Measurements from ENCODE around the gene BFSP1.

Gene BFSP1

DNA sequence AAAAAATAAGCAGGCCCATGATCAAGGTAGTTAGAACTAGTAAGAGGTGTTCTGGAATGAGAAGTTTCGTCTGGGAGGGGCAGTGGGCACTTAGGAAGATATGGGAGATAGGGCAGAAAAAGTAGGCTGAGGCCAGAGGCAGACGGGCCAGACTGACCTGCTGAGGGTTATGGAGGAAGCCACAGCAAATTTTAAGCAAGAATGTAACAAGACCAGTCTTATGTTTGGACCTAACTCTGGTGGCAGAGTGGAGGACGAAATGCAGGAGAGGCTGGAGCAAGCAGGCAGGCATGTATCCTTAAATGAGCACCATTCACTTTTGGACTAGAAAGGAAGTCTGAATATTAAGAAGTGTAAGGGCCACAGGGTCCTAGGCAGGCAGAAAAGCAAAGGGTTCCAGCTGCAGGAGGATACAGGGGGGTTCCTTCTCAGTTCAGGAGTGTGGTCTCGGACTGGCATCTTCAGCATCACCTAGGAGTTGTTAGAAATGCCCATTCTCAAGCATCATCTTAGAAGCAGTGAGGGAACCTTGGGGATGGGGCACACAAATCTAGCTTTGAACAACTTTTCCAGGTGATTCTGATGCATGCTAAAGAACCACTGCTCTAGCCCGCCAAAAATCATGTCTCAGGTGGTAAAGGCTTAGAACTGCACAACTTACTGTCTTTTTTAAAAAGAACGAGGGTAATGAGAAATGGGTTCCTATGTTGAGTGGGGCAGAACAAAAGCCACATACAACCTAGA is 37.0 kb upstream of the BFSP1 start:
- peak overlapping the region; percentile 93 for H3K27ac ChIP-seq (ENCODE audit: low read length)

DNA sequence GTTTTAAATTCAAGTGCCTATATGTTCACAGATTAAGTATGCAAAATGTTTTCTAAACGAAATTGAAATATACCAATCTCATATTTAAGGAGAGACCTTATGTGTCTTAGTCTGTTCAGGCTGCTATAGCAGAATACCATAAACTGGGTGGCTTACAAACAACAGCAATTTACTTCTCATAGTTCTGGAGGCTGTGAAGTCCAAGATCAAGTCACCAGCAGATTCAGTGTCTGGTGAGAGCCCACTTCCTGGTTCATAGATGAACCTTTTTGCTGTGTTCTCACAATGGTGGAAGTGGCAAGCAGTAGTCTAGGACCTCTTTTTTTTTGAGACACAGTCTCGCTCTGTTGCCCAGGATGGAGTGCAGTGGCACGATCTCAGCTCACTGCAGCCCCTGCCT is 35.2 kb upstream of the BFSP1 start:
- H3K27ac ChIP-seq (ENCODE audit: low read length), result no peak overlapping the region
- no peak overlapping the region for H3K9ac ChIP-seq (ENCODE audit: low read depth, low read length)
- H3K4me3 ChIP-seq (ENCODE audit: low read length), result no peak overlapping the region
- no peaks in the 10 kb centered on the region for H3K36me3 ChIP-seq (ENCODE audit: insufficient read depth, low read depth, low read length)
- H3K9me3 ChIP-seq (ENCODE audit: insufficient read depth, low read depth, low read length), result no peaks in the 10 kb centered on the region
- peaks cover 8% of the 10 kb centered on the region; the same call in 1 of the 2 replicates for H3K4me1 ChIP-seq (ENCODE audit: insufficient read depth, low read length)
- H3K27me3 ChIP-seq (ENCODE audit: insufficient read depth, low read length), result no peaks in the 10 kb centered on the region

More for the DNA sequence above, 37.0 kb upstream of the BFSP1 start:
- Histone ChIP-seq H3K27me3 (ENCODE audit: insufficient read depth, low read length) (no peaks in the 10 kb centered on the region), H3K4me3 (ENCODE audit: low read length) (peak overlapping the region; percentile 86), H3K4me1 (ENCODE audit: insufficient read depth, low read length) (peaks cover 25% of the 10 kb centered on the region), H3K9me3 (ENCODE audit: insufficient read depth, low read depth, low read length) (no peaks in the 10 kb centered on the region), H3K9ac (ENCODE audit: low read depth, low read length) (peak overlapping the region; percentile 91), H3K36me3 (ENCODE audit: insufficient read depth, low read depth, low read length) (no peaks in the 10 kb centered on the region)

DNA sequence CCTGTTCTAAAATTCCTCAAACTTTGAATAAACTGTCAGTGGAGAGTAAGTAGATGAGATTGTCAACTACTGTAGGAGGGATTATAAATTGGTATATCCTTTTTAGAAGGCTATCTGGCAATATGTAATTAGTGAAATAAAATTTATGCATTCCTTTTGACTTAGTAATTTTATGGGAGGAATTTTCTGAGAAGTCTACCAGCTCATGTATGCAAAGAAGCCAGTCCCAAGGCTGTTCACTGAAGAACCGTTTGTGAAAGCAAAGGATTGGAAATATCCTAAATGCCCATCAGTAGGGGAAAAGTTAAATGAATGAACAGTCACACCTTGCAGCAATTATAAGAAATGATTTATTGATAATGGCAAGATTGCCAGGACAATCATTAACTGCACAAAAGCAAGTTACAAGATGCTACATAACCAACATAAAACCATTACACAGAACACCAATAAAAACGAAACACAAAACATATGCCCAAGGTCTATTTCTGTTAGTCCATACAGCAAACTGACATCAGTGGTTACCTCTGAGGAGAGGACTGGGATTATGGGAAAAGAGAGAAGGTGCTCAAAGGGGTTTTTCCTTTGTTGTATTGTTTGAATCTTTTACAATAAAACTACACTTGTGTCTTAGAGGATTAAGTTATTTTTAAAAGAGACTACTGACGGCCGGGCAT is 34.1 kb upstream of the BFSP1 start:
- Histone ChIP-seq H3K9ac (ENCODE audit: low read depth, low read length) (no peak overlapping the region), H3K4me3 (ENCODE audit: low read length) (no peak overlapping the region), H3K4me1 (ENCODE audit: insufficient read depth, low read length) (peaks cover 5% of the 10 kb centered on the region; the same call in 1 of the 2 replicates), H3K9me3 (ENCODE audit: insufficient read depth, low read depth, low read length) (no peaks in the 10 kb centered on the region), H3K27me3 (ENCODE audit: insufficient read depth, low read length) (no peaks in the 10 kb centered on the region), H3K36me3 (ENCODE audit: insufficient read depth, low read depth, low read length) (no peaks in the 10 kb centered on the region), H3K27ac (ENCODE audit: low read length) (no peak overlapping the region)

DNA sequence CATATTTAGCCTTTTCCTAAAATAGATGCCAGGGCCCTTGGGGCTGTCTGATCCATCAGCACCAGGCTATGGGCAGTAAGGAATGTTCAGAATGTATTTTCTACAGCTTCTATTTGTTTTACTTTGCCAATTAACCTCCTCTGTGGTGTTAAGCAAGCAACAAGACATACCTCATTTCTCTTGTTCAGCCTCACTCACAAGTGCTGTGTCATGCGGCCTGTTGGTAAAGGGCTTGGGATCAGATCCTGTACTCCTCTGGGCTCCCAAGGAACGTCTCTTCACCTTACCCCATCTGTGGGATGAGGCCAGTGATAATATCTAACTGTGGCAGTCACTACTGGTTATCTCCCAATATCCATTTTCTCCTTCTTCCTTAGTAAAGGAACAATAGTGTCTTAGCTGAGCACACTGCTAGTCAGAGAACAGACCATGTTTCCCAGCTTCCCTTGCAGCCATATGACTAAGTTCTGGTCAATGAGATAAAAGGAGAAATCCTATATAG is 31.7 kb upstream of the BFSP1 start:
- Histone ChIP-seq H3K9ac (ENCODE audit: low read depth, low read length) (no peak overlapping the region), H3K9me3 (ENCODE audit: insufficient read depth, low read depth, low read length) (no peaks in the 10 kb centered on the region), H3K4me3 (ENCODE audit: low read length) (no peak overlapping the region), H3K27ac (ENCODE audit: low read length) (no peak overlapping the region), H3K27me3 (ENCODE audit: insufficient read depth, low read length) (no peaks in the 10 kb centered on the region), H3K4me1 (ENCODE audit: insufficient read depth, low read length) (peaks cover 14% of the 10 kb centered on the region; the same call in 1 of the 2 replicates), H3K36me3 (ENCODE audit: insufficient read depth, low read depth, low read length) (no peaks in the 10 kb centered on the region)

DNA sequence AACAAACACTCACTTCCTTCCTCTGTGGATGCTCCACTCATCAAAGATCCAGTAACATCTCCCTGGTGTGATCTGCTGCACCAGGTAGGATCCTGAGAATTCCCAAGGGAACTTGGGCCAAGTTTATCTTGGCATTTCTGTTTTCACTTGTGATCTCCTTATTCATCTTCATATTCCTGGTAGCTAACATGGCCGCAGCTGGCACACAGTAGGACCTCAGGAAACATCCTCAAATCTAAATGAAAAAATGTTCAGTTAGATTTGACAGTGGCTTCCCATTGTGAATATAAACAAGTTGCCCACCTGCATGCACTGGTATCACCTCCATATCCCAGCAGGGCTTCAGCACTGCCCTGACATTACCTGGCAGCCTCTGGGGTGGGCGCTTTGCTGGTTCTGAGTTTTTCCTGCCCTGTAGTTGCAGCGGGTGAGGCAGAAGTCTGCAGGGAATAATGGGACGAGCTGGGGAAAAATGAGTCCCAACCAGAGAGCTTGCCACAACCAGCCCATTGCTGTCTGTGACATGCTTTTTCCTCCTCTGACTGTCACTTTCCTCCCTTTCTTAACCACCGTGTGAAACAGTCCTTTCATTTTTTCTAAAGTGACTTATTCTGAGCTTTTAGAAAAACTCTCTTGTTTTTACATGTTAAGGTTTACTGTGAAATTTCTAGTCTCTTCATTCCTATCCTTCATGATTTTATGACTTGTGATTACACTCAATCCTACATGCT is 29.3 kb upstream of the BFSP1 start:
- Histone ChIP-seq H3K27ac (ENCODE audit: low read length) (no peak overlapping the region), H3K4me3 (ENCODE audit: low read length) (no peak overlapping the region), H3K9ac (ENCODE audit: low read depth, low read length) (no peak overlapping the region), H3K4me1 (ENCODE audit: insufficient read depth, low read length) (peaks cover 21% of the 10 kb centered on the region), H3K36me3 (ENCODE audit: insufficient read depth, low read depth, low read length) (no peaks in the 10 kb centered on the region), H3K27me3 (ENCODE audit: insufficient read depth, low read length) (no peaks in the 10 kb centered on the region), H3K9me3 (ENCODE audit: insufficient read depth, low read depth, low read length) (no peaks in the 10 kb centered on the region)

DNA sequence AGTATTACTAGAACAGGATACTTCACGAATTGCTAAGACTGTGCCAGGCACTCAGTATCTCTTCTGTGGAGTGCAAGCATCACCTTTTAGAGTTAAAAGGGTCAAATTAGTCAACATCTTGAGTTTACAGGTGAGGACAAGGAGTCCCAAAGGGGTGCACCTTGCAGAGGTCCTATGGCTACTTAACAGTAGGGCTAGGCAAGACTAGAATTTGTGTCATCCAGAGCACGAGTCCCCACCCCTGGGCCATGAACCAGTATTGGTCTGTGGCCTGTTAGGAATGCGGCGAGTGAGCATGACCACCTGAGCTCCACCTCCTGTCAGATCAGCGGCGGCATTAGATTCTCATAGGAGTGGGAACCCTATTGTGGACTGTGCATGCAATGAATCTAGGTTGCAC is 28.2 kb upstream of the BFSP1 start:
- H3K27ac ChIP-seq (ENCODE audit: low read length), result no peak overlapping the region
- H3K9me3 ChIP-seq (ENCODE audit: insufficient read depth, low read depth, low read length), result no peaks in the 10 kb centered on the region
- no peaks in the 10 kb centered on the region for H3K27me3 ChIP-seq (ENCODE audit: insufficient read depth, low read length)
- H3K4me3 ChIP-seq (ENCODE audit: low read length), result no peak overlapping the region
- H3K9ac ChIP-seq (ENCODE audit: low read depth, low read length), result no peak overlapping the region
- no peaks in the 10 kb centered on the region for H3K36me3 ChIP-seq (ENCODE audit: insufficient read depth, low read depth, low read length)
- peaks cover 21% of the 10 kb centered on the region for H3K4me1 ChIP-seq (ENCODE audit: insufficient read depth, low read length)

DNA sequence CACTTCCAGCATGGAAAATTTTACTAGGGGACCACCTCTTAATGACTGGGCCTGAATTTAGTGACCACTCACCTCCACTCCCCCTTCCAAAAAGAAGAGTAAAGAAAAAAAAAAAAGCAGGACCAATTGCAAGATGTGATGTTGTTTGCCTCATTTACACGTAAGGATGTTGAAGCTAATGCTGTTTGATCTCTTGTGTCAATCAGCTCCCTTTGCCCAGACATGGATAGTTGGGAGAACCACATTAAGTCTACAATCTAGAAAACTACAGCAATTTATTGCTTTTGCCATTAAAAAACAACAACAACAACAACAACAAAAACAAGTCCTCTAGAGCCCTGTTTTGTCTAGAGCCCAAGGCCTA is 27.7 kb upstream of the BFSP1 start:
- no peak overlapping the region for H3K9ac ChIP-seq (ENCODE audit: low read depth, low read length)

DNA sequence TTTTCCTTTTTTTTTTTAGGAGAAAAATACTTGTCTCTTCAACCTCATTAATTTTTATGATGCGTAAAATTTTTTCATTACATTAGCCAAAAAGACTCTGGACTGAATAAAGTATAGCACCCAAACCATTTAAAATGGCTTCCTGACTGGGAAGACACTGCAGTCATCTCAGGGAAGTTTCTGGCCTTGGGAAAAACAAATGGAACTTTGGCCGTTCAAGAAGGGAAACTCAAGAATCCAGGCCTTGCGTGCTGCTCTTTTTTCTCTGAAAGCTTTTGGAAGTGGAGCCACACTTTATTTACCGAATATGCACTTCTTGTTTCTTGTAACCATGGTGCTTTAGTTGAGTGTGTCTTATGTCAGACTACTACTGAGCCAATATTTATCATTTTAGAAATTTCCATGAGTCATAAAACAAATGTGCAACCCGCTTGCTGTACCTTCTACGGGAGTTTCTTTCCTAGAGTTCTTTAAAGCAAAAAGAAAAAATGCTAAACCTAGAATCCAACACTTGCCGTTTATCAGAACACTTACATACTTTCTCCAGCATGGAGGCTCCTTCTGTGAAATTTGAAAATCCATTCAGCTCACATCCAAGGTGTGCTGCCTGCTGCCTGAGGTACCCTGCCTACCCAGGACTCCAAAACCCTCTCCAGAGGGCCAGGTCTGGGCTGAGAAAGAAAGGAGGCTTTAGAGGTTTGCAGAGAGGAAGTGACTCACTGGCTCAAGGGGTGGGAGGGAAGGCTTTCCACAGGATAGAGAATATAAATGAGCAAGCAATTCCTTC is 27.2 kb upstream of the BFSP1 start:
- Histone ChIP-seq H3K27me3 (ENCODE audit: insufficient read depth, low read length) (no peaks in the 10 kb centered on the region), H3K9me3 (ENCODE audit: insufficient read depth, low read depth, low read length) (no peaks in the 10 kb centered on the region), H3K36me3 (ENCODE audit: insufficient read depth, low read depth, low read length) (no peaks in the 10 kb centered on the region), H3K4me1 (ENCODE audit: insufficient read depth, low read length) (peaks cover 21% of the 10 kb centered on the region), H3K9ac (ENCODE audit: low read depth, low read length) (no peak overlapping the region), H3K4me3 (ENCODE audit: low read length) (no peak overlapping the region), H3K27ac (ENCODE audit: low read length) (peak overlapping the region; percentile 51)

More for the DNA sequence above, 27.7 kb upstream of the BFSP1 start:
- no peak overlapping the region for H3K27ac ChIP-seq (ENCODE audit: low read length)
- H3K36me3 ChIP-seq (ENCODE audit: insufficient read depth, low read depth, low read length), result no peaks in the 10 kb centered on the region
- peaks cover 21% of the 10 kb centered on the region for H3K4me1 ChIP-seq (ENCODE audit: insufficient read depth, low read length)
- H3K9me3 ChIP-seq (ENCODE audit: insufficient read depth, low read depth, low read length), result no peaks in the 10 kb centered on the region
- no peaks in the 10 kb centered on the region for H3K27me3 ChIP-seq (ENCODE audit: insufficient read depth, low read length)
- no peak overlapping the region for H3K4me3 ChIP-seq (ENCODE audit: low read length)

DNA sequence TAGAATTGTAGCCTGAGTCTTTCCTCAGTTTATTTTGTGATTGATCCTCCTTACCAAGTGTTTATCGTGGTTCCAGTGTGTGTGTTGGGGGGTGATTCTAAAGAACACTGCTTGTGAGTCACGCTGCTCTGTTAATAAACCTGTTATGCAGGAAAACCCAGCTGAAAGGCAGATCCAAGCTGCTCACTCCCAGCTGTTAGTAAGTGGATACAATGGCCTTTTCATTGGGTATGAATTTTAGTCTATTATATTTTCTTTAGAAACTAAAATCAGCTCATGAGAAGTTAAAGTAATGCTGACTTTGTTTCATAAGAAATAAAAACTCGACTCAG is 26.5 kb upstream of the BFSP1 start:
- Histone ChIP-seq H3K27me3 (ENCODE audit: insufficient read depth, low read length) (no peaks in the 10 kb centered on the region), H3K27ac (ENCODE audit: low read length) (no peak overlapping the region), H3K9me3 (ENCODE audit: insufficient read depth, low read depth, low read length) (no peaks in the 10 kb centered on the region), H3K9ac (ENCODE audit: low read depth, low read length) (no peak overlapping the region), H3K4me3 (ENCODE audit: low read length) (no peak overlapping the region), H3K4me1 (ENCODE audit: insufficient read depth, low read length) (peaks cover 21% of the 10 kb centered on the region), H3K36me3 (ENCODE audit: insufficient read depth, low read depth, low read length) (no peaks in the 10 kb centered on the region)

DNA sequence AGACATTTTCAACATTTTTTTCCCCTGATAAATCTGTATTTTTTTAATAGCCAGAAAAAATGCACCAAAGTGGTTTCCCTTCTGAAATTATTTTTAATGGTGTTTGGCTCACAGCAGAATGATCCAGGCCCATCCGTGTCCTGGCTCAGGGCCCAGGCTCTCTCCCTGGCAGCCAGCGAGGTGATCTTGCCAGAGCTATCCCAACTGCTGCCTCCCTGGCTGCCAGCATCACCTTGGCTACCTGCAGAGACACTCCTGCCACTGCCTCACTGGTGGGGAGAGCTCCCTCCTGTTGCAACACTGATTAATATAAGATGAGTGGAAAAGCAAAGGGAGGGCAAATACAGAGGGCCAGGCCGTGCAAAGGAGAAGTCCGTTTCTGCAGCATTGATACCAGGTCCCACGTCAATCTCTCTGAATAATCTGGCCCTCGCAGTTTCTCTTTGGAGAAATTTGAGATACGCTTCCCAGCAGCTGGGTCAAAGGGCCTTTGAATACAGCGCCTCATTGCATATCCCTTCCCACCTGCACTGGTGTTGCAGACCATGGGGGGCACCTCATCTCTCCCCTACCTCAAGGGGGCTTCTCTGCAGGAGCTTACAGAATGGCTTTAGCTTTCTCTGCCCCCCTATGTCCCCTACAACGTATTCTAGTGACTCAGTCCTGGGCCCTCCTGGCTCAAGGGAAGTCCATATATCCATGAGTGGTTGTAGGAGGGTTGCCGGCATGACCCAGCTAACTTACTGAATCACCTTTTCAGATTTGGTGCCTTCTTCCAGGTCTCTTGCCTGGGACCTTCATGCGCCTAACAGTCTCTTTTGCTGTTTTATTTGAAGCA is 25.9 kb upstream of the BFSP1 start:
- H3K27ac ChIP-seq (ENCODE audit: low read length), result no peak overlapping the region

DNA sequence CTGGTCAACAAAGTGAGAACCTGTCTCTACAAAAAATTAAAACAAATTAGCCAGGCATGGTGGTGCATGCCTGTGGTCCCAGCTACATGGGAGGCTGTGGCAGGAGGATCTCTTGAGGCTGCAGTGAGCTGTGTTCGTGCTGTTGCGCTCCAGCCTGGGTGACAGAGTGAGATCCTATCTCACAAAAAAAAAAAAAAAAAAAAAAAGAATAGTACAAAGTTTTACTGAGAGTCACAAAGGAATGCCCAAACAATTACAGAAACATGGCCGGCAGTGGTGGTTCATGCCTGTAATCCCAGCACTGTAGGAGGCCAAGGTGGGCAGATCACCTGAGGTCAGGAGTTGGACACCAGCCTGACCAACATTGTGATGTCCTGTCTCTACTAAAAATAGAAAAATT is 23.9 kb upstream of the BFSP1 start:
- H3K4me3 ChIP-seq (ENCODE audit: low read length), result no peak overlapping the region
- H3K9ac ChIP-seq (ENCODE audit: low read depth, low read length), result no peak overlapping the region
- no peaks in the 10 kb centered on the region for H3K36me3 ChIP-seq (ENCODE audit: insufficient read depth, low read depth, low read length)
- no peaks in the 10 kb centered on the region for H3K9me3 ChIP-seq (ENCODE audit: insufficient read depth, low read depth, low read length)
- peaks cover 21% of the 10 kb centered on the region for H3K4me1 ChIP-seq (ENCODE audit: insufficient read depth, low read length)
- H3K27ac ChIP-seq (ENCODE audit: low read length), result no peak overlapping the region
- no peaks in the 10 kb centered on the region for H3K27me3 ChIP-seq (ENCODE audit: insufficient read depth, low read length)

More for the DNA sequence above, 25.9 kb upstream of the BFSP1 start:
- H3K9me3 ChIP-seq (ENCODE audit: insufficient read depth, low read depth, low read length), result no peaks in the 10 kb centered on the region
- H3K4me1 ChIP-seq (ENCODE audit: insufficient read depth, low read length), result peaks cover 21% of the 10 kb centered on the region
- no peak overlapping the region for H3K9ac ChIP-seq (ENCODE audit: low read depth, low read length)
- no peaks in the 10 kb centered on the region for H3K36me3 ChIP-seq (ENCODE audit: insufficient read depth, low read depth, low read length)
- no peaks in the 10 kb centered on the region for H3K27me3 ChIP-seq (ENCODE audit: insufficient read depth, low read length)
- H3K4me3 ChIP-seq (ENCODE audit: low read length), result no peak overlapping the region

Data from iPS-20b (cell line).